IMR-90 (cell line): Measurements from ENCODE around the gene MEGF8.

ENCODE experiments used
- POLR2A ChIP-seq: IDR thresholded peaks from 2 replicates; pipeline ENCODE4 v1.6.1; 2012; ENCODE audit warnings: mild to moderate bottlenecking, low read depth, low read length
- TF ChIP-seq, protein P1 (sequence below): conservative IDR thresholded peaks from 2 replicates; pipeline ENCODE4 v1.5.1; 2012; ENCODE audit warnings: mild to moderate bottlenecking, low read depth, low read length, improper control_type of control experiment

DNA sequence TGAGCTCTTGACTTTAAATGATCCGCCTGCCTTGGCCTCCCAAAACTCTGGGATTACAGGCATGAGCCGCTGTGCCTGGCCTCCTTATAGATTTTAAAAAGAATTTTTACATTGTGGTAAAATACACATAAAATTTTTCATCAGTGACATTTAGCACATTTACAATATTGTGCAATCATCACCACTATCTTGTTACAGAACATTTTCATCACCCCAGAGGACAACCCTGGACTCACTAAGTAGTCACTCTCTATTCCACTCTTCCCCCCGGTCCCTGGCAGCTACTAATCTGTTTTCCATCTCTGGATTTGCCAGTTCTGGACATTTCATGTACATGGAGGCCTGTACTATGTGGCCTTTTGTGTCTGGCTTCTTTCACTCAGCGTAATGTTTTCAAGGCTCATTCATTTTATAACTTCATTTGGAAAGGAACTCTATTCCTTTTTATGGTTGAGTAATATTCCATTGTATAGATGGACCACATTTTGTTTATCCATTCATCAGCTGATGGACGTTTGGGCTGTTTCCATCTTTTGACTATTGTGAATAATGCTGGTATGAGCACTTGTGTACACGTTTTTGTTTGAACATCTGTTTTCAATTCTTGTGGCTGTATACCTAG, 19.9 kb downstream of the MEGF8 start:
- TF ChIP-seq POLR2A: no peak
- TF ChIP-seq, protein P1, sequence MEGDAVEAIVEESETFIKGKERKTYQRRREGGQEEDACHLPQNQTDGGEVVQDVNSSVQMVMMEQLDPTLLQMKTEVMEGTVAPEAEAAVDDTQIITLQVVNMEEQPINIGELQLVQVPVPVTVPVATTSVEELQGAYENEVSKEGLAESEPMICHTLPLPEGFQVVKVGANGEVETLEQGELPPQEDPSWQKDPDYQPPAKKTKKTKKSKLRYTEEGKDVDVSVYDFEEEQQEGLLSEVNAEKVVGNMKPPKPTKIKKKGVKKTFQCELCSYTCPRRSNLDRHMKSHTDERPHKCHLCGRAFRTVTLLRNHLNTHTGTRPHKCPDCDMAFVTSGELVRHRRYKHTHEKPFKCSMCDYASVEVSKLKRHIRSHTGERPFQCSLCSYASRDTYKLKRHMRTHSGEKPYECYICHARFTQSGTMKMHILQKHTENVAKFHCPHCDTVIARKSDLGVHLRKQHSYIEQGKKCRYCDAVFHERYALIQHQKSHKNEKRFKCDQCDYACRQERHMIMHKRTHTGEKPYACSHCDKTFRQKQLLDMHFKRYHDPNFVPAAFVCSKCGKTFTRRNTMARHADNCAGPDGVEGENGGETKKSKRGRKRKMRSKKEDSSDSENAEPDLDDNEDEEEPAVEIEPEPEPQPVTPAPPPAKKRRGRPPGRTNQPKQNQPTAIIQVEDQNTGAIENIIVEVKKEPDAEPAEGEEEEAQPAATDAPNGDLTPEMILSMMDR: no peak
